KMS-11 (cell line): ENCODE data around the gene MAP4K5.

Experiments
- H2AFZ ChIP-seq: fragments of 200-600 bp; sonication (generic); 2 replicates; pipeline ENCODE4 v1.6.1; 2016; ENCODE audit warnings: antibody characterized with exemption, mixed run types, low read depth
- H3K27ac ChIP-seq: fragments of 200-600 bp; sonication (generic); 2 replicates; pipeline ENCODE4 v1.6.1; 2016; ENCODE audit warnings: mild to moderate bottlenecking, mixed run types
- H3K27me3 ChIP-seq: fragments of 200-600 bp; sonication (generic); 2 replicates; pipeline ENCODE4 v1.6.1; 2017; ENCODE audit warnings: mild to moderate bottlenecking, low read depth, mixed run types, moderate library complexity; ENCODE audit not compliant: insufficient read depth
- H3K36me3 ChIP-seq: fragments of 200-600 bp; sonication (generic); 2 replicates; pipeline ENCODE4 v1.6.1; 2017; ENCODE audit warnings: mild to moderate bottlenecking, mixed run types; ENCODE audit not compliant: insufficient read depth
- H3K4me1 ChIP-seq: fragments of 200-600 bp; sonication (generic); 2 replicates; pipeline ENCODE4 v1.6.1; 2016; ENCODE audit warnings: mild to moderate bottlenecking, low read depth, mixed run types; ENCODE audit not compliant: poor library complexity, severe bottlenecking
- H3K4me2 ChIP-seq: fragments of 200-600 bp; sonication (generic); 2 replicates; pipeline ENCODE4 v1.7.0; 2016; ENCODE audit warnings: mild to moderate bottlenecking, mixed run types
- H3K4me3 ChIP-seq: fragments of 200-600 bp; sonication (generic); IDR thresholded peaks from 2 replicates; pipeline ENCODE4 v1.6.1; 2017; ENCODE audit warnings: low read depth, low read length, mixed read lengths; ENCODE audit not compliant: insufficient read depth
- H3K79me2 ChIP-seq: fragments of 200-600 bp; sonication (generic); 2 replicates; pipeline ENCODE4 v1.6.1; 2016; ENCODE audit warnings: low read depth, mixed run types; ENCODE audit not compliant: insufficient read depth
- H3K9ac ChIP-seq: fragments of 200-600 bp; sonication (generic); 2 replicates; pipeline ENCODE4 v1.6.1; 2016; ENCODE audit warnings: mild to moderate bottlenecking, mixed run types
- H4K20me1 ChIP-seq: fragments of 200-600 bp; sonication (generic); 2 replicates; pipeline ENCODE4 v1.6.1; 2016; ENCODE audit warnings: mild to moderate bottlenecking, mixed run types; ENCODE audit not compliant: insufficient read depth
- TF ChIP-seq, protein P1 (sequence below): fragments of 200-600 bp; sonication (generic); conservative IDR thresholded peaks from 2 replicates; pipeline ENCODE4 v1.6.1; 2017; ENCODE audit warnings: low read depth, mild to moderate bottlenecking, antibody characterized with exemption, low read length, moderate library complexity, mixed read lengths

Gene MAP4K5

DNA sequence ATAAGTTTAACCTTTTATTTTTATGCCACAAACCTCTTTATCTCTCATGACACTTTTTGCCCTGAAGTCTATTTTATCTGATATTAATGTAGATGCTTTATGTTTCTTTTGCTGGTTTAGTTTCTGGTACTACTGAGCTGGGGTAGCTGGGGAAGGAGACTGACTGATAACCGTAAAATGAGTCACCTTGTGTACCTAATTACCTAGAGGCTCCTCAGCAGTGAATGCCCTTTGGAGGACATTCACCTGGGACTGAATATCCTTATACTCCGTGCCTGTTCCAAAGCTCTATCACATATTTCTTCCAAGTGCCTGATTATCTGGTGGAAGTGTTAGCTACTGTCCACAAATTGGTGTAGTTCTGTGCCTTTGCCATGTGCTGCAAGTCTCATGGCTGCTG lies 41.5 kb upstream of the MAP4K5 start:
- Histone ChIP-seq H2AFZ (no peak overlapping the region), H3K4me2 (no peak overlapping the region), H3K27me3 (no peaks in the 10 kb centered on the region), H4K20me1 (no peaks in the 10 kb centered on the region), H3K4me1 (no peaks in the 10 kb centered on the region), H3K36me3 (no peaks in the 10 kb centered on the region), H3K79me2 (no peaks in the 10 kb centered on the region), H3K4me3 (no peak overlapping the region), H3K9ac (no peak overlapping the region), H3K27ac (no peak overlapping the region)
- TF ChIP-seq, protein P1, sequence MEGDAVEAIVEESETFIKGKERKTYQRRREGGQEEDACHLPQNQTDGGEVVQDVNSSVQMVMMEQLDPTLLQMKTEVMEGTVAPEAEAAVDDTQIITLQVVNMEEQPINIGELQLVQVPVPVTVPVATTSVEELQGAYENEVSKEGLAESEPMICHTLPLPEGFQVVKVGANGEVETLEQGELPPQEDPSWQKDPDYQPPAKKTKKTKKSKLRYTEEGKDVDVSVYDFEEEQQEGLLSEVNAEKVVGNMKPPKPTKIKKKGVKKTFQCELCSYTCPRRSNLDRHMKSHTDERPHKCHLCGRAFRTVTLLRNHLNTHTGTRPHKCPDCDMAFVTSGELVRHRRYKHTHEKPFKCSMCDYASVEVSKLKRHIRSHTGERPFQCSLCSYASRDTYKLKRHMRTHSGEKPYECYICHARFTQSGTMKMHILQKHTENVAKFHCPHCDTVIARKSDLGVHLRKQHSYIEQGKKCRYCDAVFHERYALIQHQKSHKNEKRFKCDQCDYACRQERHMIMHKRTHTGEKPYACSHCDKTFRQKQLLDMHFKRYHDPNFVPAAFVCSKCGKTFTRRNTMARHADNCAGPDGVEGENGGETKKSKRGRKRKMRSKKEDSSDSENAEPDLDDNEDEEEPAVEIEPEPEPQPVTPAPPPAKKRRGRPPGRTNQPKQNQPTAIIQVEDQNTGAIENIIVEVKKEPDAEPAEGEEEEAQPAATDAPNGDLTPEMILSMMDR = no peak

DNA sequence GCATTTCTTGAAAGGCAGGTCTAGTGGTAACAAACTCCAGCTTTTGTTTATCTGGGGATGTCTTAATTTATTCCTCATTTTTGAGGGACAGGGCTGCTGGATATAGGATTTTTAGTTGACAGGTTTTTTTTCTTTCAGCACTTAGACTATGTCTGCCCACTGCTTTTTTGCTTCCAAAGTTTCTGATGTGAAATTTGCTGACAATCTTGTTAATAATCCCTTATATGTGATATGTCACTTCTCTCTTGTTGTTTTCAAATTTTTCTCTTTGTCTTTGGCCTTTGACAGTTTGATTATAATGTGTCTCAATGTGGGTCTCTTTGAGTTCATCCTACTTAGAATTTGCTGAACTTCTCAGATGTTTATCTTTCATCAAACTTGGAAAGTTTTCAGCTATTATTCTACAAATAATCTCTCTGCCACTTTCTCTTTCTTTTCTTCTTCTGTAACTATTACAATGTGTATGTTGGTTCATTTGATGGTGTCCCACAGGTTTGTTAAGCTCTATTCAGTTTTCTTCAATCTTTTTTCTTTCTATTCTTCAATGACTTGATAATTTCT lies 37.4 kb upstream of the MAP4K5 start:
- H3K9ac ChIP-seq = no peak overlapping the region
- H3K27me3 ChIP-seq = no peaks in the 10 kb centered on the region
- H3K79me2 ChIP-seq = no peaks in the 10 kb centered on the region
- H3K4me2 ChIP-seq = no peak overlapping the region
- no peaks in the 10 kb centered on the region for H3K4me1 ChIP-seq
- H3K4me3 ChIP-seq = no peak overlapping the region
- H4K20me1 ChIP-seq = no peaks in the 10 kb centered on the region
- H2AFZ ChIP-seq = no peak overlapping the region
- no peaks in the 10 kb centered on the region for H3K36me3 ChIP-seq
- no peak overlapping the region for H3K27ac ChIP-seq
- TF ChIP-seq, protein P1 = no peak

DNA sequence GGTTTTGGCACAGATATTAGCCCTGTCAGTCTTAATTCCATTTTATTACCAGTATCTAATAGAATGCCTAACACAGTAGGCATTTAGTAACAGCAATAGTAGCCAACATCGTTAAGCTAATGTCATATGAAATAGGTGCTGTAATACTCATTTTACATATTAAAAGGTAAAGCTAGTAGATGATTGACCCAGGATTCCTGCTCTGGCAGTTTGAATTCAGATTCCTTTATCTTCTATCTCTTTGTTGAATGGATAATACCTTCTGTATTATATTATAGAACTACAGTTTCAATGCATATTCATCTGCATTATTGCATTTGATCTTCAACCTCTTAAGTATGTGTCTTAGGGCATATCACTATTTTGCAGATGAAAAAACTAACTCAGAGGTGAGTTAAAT lies 30.5 kb upstream of the MAP4K5 start:
- no peak overlapping the region for H3K27ac ChIP-seq
- no peaks in the 10 kb centered on the region for H3K27me3 ChIP-seq
- no peak overlapping the region for H3K4me2 ChIP-seq
- TF ChIP-seq, protein P1 = no peak
- no peak overlapping the region for H3K9ac ChIP-seq
- no peak overlapping the region for H3K4me3 ChIP-seq
- H3K36me3 ChIP-seq = no peaks in the 10 kb centered on the region
- H3K4me1 ChIP-seq = no peaks in the 10 kb centered on the region
- H4K20me1 ChIP-seq = no peaks in the 10 kb centered on the region
- no peak overlapping the region for H2AFZ ChIP-seq
- no peaks in the 10 kb centered on the region for H3K79me2 ChIP-seq

DNA sequence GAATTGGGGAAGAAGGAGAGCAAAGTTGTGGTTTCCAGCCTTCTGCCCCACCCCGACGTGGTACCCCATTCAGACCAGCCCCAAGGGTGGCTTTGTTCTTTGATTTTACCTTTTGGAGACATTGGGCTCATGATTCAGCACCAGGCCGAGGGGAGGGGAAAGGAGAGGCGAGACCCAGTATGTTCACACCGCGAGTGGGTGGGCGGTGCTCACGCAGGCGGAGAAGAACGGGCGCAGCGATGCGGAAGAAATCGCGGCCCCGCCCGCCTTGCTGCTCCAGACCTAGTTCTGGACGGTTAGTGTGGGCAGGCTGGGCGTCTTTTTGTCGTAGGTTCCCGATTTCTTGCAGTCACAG lies 28.5 kb upstream of the MAP4K5 start:
- Histone ChIP-seq H4K20me1 (no peaks in the 10 kb centered on the region), H2AFZ (no peak overlapping the region), H3K4me2 (no peak overlapping the region), H3K79me2 (no peaks in the 10 kb centered on the region), H3K4me1 (no peaks in the 10 kb centered on the region), H3K27ac (no peak overlapping the region), H3K36me3 (no peaks in the 10 kb centered on the region), H3K27me3 (no peaks in the 10 kb centered on the region), H3K9ac (no peak overlapping the region), H3K4me3 (no peak overlapping the region)
- TF ChIP-seq, protein P1 = no peak
